Measurements from ENCODE around the gene DNALI1. TPM values are rescaled to one million over a fixed set of nuclear protein-coding genes. Genes with fewer than 3 reads are reported as not detected.

The DNALI1 gene
- total and polyA plus RNA-seq, 10 of the 15 experiments (the other 5 are each of a cell fraction or from before 2014, with no cell fraction given) = 0.03 to 0.13 (median 0.05) TPM; not detected in 7

GRCh38 chr1:37605806-37606474 lies 49.2 kb downstream of the DNALI1 start:
- no peak for ATAC-seq
- POLR2A ChIA-PET = no interaction called here
- no peak overlapping the region for H2AFZ ChIP-seq (ENCODE audit: control insufficient read depth, low read depth, low read length)

GRCh38 chr1:37606481-37607263 lies 49.9 kb downstream of the DNALI1 start:
- no peaks in the 10 kb centered on the region for H4K20me1 ChIP-seq (ENCODE audit: control insufficient read depth, insufficient read depth)
- no peak for FAIRE-seq
- no peak overlapping the region for H3K4me3 ChIP-seq
- no TSS peak for BruUV-seq (replicated peaks)
- no peaks in the 10 kb centered on the region for H3K9me3 ChIP-seq (replicated peaks; ENCODE audit: control insufficient read depth, insufficient read depth, low read length)
- ChIA-PET CTCF (interaction anchor here (17.5 kb wide), 1 partner anchor 76 kb away, joined by 521 read pairs; the partner anchor contains the start of gene CDCA8), RAD21 (ENCODE audit: unreplicated experiment) (interaction anchor here (1.3 kb wide), 1 partner anchor 9 kb away, joined by 3 read pairs; no protein-coding TSS in a partner anchor), POLR2A (no interaction called here), SMC1A (ENCODE audit: uncharacterized antibody, unreplicated experiment) (interaction anchor here (1.0 to 14.3 kb wide), 2 partner anchors 29 to 73 kb away, joined by 3 to 245 read pairs; no protein-coding TSS in a partner anchor)
- H3K4me2 ChIP-seq (ENCODE audit: control insufficient read depth, insufficient read depth) = no peak overlapping the region
- peaks cover 3 to 4% of the 10 kb centered on the region in 2 experiments; a peak in 2 of 4 replicates for H3K27me3 ChIP-seq (replicated peaks in 1 of 2; ENCODE audit: control insufficient read depth in 2 of 2, insufficient read depth in 2 of 2, low read length in 1 of 2)
- DNase-seq (ENCODE audit: low read depth, low spot score) = no peak
- H3K4me1 ChIP-seq (ENCODE audit: control insufficient read depth, insufficient read depth, low read length) = no peaks in the 10 kb centered on the region
- in situ Hi-C loops (cut with MboI) (loop anchor here (5.0 kb wide), 1 partner anchor 71 kb away; no protein-coding TSS in a partner anchor), intact Hi-C loops (cut with micrococcal nuclease; ENCODE audit: unreplicated experiment) (no loop called here)
- H3K79me2 ChIP-seq (ENCODE audit: control insufficient read depth, insufficient read depth, low read length) = no peaks in the 10 kb centered on the region
- H3K27ac ChIP-seq (ENCODE audit: control insufficient read depth, insufficient read depth) = no peak overlapping the region
- no peak overlapping the region for H3K9ac ChIP-seq (ENCODE audit: control insufficient read depth, insufficient read depth, low read length)
- ATAC-seq = no peak
- WGBS (ENCODE audit: insufficient coverage, insufficient replicate concordance, low lambda C conversion rate, missing lambda C conversion rate) = 47% methylated on average over 15 of the region's 15 CpGs
- H2AFZ ChIP-seq (ENCODE audit: control insufficient read depth, low read depth, low read length) = no peak overlapping the region
- no peaks in the 10 kb centered on the region for H3K36me3 ChIP-seq (ENCODE audit: control insufficient read depth in 2 of 2, insufficient read depth in 2 of 2, low read length in 1 of 2)
- TF ChIP-seq NFIC (IDR thresholded peaks at IDR 0.05; ENCODE audit: low read depth, low read length) (no peak), CBX5 (IDR thresholded peaks at IDR 0.05; ENCODE audit: low read depth) (no peak), SREBF2 (IDR thresholded peaks at IDR 0.05; ENCODE audit: low read length) (no peak), LARP7 (IDR thresholded peaks at IDR 0.05) (no peak), NR2C1 (IDR thresholded peaks at IDR 0.05) (no peak), BMI1 (IDR thresholded peaks at IDR 0.05; ENCODE audit: borderline replicate concordance) (no peak), TCF3 (IDR thresholded peaks at IDR 0.05; ENCODE audit: borderline replicate concordance, insufficient read depth, low read depth, low read length) (no peak), FOXM1 (IDR thresholded peaks at IDR 0.05; ENCODE audit: low read depth, low read length) (no peak), YBX1 (IDR thresholded peaks at IDR 0.05) (no peak), HCFC1 (IDR thresholded peaks at IDR 0.05; ENCODE audit: low read length) (no peak), E2F4 (IDR thresholded peaks at IDR 0.05; ENCODE audit: low read depth, low read length) (no peak), SRF (IDR thresholded peaks at IDR 0.05; ENCODE audit: low read depth in 2 of 2, low read length in 2 of 2) (no peak), NFYA (IDR thresholded peaks at IDR 0.05; ENCODE audit: borderline replicate concordance, low read depth, low read length) (no peak)

More at GRCh38 chr1:37605806-37606474, 49.2 kb downstream of the DNALI1 start:
- in situ Hi-C loops (cut with MboI) (loop anchor here (5.0 kb wide), 1 partner anchor 71 kb away; no protein-coding TSS in a partner anchor), intact Hi-C loops (cut with micrococcal nuclease; ENCODE audit: unreplicated experiment) (no loop called here)
- Histone ChIP-seq H3K9ac (ENCODE audit: control insufficient read depth, insufficient read depth, low read length) (no peak overlapping the region), H3K27ac (ENCODE audit: control insufficient read depth, insufficient read depth) (no peak overlapping the region), H3K79me2 (ENCODE audit: control insufficient read depth, insufficient read depth, low read length) (no peaks in the 10 kb centered on the region), H3K27me3 (replicated peaks in 1 of 2; ENCODE audit: control insufficient read depth in 2 of 2, insufficient read depth in 2 of 2, low read length in 1 of 2) (peaks cover 3 to 4% of the 10 kb centered on the region in 2 experiments; a peak in 2 of 4 replicates), H3K4me1 (ENCODE audit: control insufficient read depth, insufficient read depth, low read length) (no peaks in the 10 kb centered on the region), H3K4me3 (no peak overlapping the region), H3K9me3 (replicated peaks; ENCODE audit: control insufficient read depth, insufficient read depth, low read length) (no peaks in the 10 kb centered on the region), H4K20me1 (ENCODE audit: control insufficient read depth, insufficient read depth) (no peaks in the 10 kb centered on the region), H3K36me3 (ENCODE audit: control insufficient read depth in 2 of 2, insufficient read depth in 2 of 2, low read length in 1 of 2) (no peaks in the 10 kb centered on the region), H3K4me2 (ENCODE audit: control insufficient read depth, insufficient read depth) (no peak overlapping the region)
- RAD21 ChIA-PET (ENCODE audit: unreplicated experiment) = interaction anchor here (7.9 kb wide), 1 partner anchor 77 kb away, joined by 105 read pairs; no protein-coding TSS in a partner anchor
- CTCF ChIA-PET = interaction anchor here (17.5 kb wide), 1 partner anchor 77 kb away, joined by 521 read pairs; the partner anchor contains the start of gene CDCA8
- DNase-seq (ENCODE audit: low read depth, low spot score) (no peak), FAIRE-seq (no peak)
- 65% methylated on average over 9 of the region's 9 CpGs for WGBS (ENCODE audit: insufficient coverage, insufficient replicate concordance, low lambda C conversion rate, missing lambda C conversion rate)
- TF ChIP-seq IKZF2 (IDR thresholded peaks at IDR 0.05) (no peak), TAF1 (IDR thresholded peaks at IDR 0.05; ENCODE audit: borderline replicate concordance, low read depth, low read length) (no peak), SMARCA5 (IDR thresholded peaks at IDR 0.05) (no peak)
- SMC1A ChIA-PET (ENCODE audit: uncharacterized antibody, unreplicated experiment) = interaction anchor here (1.0 to 14.3 kb wide), 2 partner anchors 28 to 74 kb away, joined by 3 to 245 read pairs; no protein-coding TSS in a partner anchor
- no TSS peak for BruUV-seq (replicated peaks)
